HPDE6-E6E7 (cell line): ENCODE results near the gene LTBP3.

ENCODE experiments used
- DNase-seq: peaks from one replicate; pipeline ENCODE4 v3.0.0; 2011; ENCODE audit warnings: missing footprints; ENCODE audit errors: extremely low spot score

Gene LTBP3

DNA sequence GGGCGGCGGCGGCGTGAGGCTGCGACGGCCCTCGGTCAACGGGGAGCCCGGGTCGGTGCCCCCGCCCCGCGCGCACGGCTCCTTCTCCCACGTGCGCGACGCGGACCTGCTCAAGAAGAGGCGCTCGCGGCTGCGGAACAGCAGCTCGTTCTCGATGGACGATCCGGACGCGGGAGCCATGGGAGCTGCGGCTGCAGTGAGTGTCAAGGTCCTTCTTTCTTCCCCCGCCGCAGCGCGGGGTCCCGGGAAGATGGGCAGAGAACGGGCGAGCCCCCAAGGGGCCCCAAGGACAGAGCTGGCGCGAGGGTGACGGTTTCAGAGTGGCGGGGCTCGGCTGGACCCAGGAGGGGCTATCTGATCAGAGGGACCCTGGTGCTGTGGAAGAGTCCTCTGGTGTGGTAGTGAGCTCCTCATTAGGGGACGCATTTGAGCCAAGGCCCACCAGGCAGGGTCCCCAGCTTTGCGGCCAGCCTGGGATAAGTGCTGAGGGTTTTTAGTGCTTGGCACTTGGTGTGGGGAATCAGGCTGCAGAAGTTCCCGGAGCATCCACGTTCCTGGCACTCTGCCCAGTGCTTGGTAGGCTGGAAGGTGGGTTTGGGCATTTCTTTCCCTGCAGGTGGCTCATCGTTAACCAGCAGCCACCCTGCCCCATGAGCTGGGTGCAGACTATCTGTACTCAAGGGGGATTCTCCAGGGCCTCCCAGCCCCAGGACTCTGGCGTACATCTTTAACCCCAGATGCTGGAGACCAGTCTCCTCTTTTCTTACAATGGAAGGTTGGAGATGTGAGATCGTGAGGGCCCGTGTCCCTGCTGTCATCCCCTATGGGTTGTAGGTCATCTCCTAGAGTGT, 27.5 kb upstream of the LTBP3 start:
- no peak for DNase-seq

DNA sequence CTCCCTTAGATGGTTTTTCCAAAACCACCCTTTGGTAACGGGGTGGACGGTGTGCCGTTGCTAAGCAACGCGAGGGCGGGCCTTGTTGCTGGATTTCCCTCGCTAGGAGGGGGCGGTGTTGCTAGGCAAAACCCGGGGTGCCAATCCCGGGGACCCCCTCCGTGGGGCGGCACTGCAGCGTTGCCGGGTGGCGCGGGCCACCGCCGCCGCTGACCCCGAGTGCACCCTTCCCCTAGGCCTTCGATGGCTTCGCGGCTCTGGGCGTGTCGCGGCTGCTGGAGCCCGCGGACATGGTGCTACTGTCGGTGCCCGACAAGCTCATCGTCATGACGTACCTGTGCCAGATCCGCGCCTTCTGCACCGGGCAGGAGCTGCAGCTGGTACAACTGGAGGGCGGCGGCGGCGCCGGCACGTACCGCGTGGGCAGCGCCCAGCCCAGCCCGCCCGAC, 26.6 kb upstream of the LTBP3 start:
- no peak for DNase-seq

DNA sequence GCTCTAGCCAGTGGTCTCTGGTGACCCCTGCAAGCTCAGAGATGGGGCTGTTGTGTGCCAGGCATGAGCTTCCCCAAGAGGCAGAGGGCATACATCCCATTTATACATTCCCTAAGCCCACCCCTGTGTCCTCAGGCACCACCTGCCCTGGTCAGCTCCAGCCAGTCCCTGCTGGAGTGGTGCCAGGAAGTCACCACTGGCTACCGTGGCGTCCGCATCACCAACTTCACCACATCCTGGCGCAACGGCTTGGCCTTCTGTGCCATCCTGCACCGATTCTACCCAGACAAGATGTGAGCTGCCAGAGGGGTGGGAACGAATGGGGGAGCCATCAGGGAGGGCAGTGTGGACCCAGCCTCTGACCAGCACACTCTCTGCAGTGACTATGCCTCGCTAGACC, 25.9 kb upstream of the LTBP3 start:
- no peak for DNase-seq

DNA sequence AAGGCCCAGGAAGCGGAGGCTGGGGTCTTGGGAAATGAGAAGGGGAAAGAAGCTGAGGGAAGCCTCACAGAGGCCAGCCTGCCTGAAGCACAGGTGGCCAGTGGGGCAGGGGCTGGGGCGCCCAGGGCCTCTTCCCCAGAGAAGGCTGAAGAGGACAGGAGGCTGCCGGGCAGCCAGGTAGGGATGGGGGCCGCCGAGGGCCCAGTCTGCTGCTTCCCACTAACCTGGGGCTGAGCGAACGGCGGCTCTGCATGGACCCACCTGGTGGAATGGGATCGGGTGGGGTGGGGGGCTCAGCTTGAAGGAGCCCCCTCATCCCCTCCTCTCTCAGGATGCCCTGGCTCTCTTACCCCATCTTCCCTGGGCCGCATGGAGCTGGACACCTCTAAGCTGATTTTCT, 25.4 kb upstream of the LTBP3 start:
- no peak for DNase-seq

DNA sequence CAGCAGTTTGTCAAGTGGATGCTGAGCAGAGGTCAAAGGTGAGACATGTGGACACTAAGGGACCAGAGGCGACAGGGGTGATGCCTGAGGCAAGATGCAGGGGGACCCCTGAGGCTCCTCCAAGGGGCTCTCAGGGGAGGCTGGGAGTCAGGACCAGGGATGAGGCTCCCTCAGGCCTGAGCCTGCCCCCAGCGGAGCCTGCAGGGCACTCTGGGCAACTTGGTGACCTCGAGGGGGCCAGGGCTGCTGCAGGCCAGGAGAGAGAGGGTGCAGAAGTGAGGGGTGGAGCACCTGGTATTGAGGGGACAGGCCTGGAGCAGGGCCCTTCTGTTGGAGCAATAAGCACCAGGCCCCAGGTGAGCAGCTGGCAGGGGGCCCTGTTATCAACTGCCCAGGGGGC, 23.8 kb upstream of the LTBP3 start:
- no peak for DNase-seq

DNA sequence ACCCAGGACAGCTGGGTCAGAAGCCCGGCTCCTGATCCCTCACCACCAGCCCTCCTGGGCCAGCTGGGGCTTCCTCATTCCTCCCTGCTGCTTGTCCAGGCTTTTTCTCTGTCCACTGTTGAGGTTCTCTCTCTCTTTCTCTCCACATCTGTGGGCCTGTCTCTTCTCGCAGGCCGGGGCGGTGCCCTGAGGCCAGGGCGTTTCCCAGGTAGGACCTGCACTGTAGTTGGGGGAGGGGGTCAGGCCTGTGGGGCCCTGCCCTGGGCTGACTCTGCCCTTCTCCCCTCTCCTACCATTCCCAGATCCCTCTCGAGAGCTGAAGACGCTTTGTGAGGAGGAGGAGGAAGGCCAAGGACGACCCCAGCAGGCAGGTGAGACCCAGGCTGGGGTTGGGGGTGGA, 22.6 kb upstream of the LTBP3 start:
- no peak for DNase-seq

DNA sequence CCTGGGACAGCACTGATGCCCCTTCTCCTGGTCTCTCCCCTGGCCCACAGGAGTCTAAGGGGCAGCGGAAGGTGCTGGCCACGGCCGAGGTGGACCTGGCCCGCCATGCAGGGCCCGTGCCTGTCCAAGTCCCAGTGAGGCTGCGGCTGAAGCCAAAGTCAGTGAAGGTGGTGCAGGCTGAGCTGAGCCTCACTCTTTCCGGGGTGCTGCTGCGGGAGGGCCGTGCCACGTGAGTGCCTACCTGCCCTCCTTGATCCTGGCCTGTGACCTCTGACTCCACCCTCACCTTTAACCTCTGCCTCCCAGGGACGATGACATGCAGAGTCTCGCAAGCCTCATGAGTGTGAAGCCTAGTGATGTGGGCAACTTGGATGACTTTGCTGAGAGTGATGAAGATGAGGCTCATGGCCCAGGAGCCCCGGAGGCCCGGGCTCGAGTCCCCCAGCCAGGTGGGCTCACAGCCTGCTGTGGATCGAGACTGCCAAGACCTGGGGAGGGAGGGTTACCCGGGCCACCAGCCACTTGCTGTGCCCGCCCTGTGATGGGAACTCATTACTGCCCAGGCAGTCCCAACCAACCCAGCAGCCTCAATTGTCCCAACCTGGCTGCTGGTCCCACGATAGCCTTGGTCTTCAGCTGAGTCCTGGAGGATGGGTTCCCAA, 22.0 kb upstream of the LTBP3 start:
- DNase-seq, result no peak

DNA sequence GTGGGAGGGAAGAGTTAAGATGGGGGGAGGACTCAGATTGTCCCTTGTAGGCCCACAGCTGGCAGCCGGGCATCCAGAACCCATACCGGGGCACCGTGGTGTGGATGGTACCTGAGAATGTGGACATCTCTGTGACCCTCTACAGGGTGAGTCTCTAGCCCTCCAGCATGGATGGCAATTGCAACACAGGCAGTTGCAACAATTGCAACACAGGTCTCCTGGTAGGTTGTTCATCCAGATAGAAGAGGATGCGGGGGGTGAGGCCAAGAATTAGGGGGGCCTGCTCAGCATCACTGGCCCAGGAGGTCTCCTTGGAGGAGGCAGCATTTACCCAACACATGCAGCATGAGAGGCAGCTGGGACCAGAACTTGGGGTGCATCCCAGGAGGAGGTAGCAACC, 21.1 kb upstream of the LTBP3 start:
- DNase-seq, result no peak

DNA sequence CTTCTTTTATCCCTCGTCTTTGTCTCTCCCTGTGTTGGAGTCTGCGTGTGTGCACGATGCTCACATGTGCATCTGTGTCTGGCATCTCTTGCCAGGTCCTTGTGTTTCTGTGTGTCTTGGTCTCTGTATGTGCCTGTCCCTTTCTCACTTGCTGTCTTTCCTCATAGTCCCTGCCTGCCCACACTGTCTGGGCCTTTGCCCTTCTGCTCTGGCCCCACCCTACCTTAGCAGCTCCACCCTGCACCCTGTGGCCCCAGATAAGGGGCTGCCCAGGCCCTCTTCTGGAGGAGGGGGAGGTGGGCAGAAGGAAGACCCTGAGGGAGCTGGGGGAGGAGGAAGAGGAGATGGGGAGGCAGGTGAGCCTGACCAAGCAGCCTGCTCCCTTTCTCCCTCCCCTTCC, 20.5 kb upstream of the LTBP3 start:
- no peak for DNase-seq

DNA sequence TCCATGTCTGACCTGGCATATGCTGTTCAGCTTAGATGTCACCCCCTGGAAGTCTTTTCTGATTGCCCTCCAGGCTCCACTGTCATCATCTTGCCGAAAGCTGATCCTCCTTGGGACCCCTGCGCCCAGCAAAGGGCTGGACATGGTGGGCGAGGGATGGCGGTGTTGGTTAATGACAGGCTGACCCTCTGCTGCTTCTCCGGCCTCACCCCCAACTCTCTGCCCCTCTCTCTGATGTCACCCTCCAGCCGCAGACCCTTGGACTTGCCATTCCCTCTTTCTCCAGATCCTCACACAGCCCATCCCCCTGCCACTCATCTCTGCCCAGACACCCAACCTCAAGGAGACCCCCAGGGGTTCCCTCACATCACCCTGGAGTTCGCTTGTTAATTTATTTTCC, 20.0 kb upstream of the LTBP3 start:
- DNase-seq, result no peak

DNA sequence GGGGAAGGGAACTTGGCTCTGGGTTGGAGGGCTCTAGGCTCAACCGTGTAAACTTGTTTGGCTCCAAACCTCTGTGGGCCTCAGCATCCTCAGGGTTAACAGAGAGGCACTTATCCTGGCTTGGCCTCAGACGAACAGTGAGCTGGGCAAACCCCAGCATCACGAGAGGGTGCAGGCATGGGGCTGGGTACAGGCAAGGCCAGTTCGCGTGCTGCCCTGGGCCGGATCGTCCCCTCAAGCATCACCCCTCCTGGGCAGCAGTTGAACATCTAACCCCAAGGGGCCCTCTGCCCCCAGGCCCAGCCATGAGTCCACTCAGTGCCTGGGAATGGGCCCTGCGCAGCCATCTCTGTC, 19.6 kb upstream of the LTBP3 start:
- DNase-seq, result no peak

DNA sequence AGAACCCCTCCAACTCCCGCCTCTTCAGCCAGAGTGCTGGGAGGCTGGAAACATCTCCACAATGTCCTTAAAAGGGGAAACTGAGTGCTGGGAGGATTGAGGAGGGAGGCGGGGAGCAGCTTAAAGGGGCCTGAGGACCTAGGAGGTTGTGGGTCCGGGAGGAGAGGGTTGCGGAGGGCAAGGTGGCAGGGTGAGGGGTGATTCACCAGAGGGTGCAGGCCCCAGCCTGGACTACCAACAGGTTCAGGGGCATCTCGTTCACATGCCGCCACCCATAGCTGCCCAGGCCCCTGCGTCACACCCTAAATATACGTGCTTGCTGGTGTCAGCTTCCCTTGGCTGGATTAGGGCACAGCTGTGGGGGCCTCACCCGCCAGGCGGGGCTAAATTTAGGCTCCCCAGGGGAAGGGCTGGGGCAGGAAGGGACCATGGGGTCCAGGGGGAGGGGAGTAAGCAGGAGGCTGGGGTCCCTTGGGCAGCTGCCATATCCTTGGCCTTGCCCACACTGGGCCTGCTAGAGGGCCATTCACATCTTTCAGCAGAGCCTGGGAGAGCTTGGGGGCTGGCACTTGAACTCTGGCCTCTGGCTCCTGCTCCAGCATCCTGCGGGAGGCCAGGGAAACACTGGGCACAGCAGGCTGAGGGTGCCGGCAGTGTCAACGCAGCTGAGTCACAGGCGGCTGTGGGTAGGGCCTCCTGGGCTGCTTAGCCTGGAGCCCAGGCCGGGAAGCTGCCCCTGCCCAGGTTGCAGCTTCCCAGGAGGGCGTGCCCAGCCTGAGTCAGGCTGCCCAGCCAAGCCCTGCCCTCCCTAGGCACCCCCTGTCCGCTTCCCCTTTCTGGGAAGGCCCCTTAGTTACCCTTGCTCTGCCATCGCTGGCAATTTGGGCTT, 19.0 kb upstream of the LTBP3 start:
- DNase-seq, result peak; percentile 91

DNA sequence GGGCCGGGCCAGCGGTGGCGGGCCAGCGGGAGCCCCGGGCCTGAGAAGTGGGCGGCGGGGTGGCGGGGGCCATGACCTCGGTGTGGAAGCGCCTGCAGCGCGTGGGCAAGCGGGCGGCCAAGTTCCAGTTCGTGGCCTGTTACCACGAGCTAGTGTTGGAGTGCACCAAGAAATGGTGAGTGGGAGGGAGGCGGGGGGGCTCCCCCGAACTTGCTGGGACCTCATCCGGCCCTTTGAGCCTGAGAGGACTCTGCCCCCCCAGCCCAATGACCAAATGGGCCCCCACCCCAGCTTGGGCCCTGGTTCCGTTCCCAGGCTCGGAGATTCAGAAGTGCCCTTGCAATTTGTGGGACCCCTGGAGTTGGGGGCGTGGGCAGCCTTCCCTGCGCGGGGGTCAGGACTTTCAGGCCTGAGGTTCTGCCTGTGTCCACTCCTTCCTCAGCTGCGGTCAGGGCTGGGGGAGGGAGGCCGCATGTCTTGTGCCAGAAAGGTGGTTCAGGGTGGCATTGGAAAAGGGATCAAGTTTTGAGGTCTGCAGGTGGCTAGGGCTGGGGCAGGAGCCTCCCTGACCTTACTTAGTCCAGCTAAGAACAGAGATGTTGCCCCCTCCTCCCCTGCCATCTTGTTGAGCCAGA, 18.2 kb upstream of the LTBP3 start:
- DNase-seq, result no peak

DNA sequence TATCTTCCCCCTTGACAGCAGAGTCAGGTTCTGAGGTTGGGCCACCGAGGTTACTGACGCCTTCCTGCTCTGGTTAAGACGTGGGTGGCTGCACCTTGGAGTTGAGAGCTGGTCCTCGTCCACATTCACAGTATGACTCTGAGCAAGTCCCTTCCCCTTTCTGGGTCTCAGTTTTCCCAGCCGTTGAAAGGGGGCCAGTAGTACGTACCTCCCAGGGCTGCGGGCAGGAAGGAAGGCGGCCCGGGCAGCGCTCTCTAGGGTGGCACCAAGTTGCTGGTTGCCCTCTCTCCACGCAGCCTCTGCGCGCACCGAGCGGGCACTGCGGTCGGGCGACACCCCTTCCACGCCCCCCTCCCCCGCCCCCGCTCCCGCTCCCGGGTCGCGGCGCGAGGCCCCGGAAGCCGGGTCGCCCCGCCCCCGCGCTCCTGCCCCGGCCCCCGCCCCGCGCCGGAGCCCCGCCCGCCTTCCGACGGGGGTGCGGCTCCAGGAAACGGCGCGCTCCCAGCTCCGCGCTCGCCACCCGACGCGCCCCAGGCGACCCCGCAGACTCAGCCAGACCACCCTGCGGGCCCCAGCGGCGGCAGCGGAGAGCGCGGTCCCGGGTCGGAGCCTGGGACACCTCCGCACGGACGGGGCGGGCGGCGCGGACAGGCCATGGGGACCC, 17.5 kb upstream of the LTBP3 start, which contains the start of gene EHBP1L1:
Gene EHBP1L1, plus strand, starts transcription at position 486 of the 664 bp plus-strand sequence. CDS start 250 bp downstream, outside the sequence.
- DNase-seq, result no peak

DNA sequence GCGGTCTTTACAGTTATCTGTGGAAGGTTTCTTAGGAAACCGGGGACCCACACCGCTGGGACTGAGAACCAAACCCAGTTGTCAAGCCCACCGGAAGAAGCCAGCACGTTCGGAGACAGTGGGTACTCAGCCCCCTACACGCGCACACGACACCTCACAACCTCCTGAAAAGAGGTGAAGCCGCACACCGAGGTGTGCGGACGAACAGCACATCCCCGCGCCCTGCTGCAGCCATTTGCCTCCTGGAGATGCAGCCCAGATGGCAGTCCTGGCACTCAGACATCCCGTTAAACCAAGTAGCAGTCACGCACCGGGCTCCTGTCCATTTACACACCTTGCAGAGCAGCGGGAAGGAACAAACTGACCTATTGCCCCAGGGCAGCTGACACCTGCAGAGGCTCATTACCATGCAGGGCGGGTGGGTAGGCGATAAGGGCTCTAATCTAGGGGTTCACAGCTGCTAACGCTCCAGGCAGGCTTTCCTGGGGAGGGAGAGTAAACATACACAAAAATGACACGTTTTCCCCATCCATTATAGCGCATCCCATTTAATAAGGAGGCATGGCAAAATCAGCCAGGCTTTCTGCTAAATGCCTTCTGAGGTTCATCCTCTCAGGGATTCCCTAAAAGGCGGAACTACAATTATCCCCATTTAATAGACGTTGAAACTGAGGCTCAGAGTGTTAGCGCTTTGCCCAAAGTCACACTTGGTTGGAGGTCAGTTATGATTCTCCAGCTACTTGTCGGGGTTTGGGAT, 16.8 kb upstream of the LTBP3 start:
- DNase-seq, result no peak

DNA sequence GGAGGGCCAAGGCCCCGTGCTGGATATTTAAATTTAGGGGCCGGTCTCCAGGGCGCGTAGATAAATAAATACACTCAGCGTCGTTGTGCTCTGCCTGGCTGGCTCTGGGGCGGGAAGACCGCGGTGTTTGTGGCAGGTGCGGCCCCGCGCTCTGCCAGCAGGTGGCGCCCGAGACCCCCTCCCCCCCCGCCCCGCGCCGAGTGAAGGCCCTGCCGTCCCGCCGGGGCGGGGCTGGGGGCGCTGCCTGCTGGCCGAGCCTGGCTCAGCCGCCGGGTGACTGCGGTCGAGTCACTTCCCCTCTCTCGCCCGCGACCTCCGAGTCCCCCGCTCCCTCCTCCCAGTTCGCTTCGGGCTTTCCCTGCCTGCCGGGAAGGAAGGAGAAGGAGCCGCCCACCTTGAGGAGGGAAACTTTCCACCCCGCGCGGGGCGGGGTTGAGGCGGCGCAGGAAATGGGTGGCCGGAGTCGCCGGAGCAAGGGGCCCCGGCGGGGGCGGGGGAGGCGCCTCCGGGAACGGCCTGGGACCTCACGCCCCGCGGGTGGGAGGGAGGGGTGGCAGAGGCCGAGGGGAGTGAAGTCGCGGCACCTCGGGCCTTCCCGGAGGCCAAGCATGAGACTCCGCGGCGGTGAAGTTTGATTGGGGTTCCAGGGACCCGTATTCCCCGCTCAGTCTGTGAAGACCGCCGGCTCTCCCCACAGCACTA, 16.1 kb upstream of the LTBP3 start:
- DNase-seq, result no peak

DNA sequence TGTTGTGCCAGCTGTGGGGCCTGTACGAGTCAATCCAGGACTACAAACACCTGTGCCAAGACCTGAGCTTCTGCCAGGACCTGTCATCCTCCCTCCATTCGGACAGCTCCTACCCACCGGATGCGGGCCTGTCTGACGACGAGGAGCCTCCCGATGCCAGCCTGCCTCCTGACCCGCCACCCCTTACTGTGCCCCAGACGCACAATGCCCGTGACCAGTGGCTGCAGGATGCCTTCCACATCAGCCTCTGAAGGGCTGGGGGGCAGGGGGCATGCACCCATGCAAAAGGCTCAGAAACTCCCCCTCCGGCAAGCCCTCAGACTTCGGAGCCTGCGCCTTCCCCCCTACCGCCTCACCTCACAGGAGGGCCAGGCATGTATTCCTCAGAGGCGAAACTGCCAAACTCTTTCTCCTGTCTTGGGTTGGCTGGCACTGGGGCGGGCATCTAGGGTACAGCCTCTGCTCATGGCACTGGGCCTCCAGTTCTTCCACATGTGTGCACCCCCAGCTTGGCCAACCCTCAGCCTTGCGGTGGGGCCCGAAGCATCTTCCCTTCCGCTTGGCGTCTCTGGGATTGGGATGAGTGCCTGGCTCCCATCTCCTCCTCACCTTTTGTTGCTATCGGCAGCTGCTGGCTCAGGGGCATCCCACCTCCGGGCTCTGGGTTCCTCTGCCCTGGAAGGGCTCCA, 15.4 kb upstream of the LTBP3 start:
- DNase-seq, result no peak

DNA sequence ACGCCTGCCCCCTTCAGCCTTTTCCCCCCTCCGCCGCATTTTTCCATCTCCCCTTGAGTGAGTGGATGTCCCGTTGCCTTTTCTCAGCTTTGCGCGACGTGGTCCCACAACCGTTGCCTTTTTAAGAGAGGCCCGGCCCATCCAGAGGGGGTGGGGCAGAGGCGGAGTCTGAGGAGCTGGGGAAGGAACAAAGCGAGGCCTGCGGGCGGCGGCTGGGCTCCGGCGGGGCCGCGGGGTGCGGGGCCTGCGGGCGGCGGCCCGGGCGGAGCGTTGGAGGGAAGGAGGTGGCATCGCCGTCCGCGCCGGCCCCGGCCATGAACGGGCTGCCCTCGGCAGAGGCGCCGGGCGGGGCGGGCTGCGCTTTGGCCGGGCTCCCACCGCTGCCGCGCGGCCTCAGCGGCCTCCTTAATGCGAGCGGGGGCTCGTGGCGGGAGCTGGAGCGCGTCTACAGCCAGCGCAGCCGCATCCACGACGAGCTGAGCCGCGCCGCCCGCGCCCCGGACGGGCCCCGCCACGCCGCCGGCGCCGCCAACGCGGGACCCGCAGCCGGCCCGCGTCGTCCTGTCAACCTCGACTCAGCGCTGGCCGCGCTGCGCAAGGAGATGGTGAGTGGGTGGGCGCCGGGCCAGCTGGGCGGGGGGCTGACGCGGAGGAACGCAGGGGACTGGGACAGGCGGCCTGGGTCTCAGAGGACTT, 14.3 kb upstream of the LTBP3 start, which contains the start of gene FAM89B:
Gene FAM89B, plus strand, starts transcription at position 183 of the 696 bp plus-strand sequence. Its CDS starts 132 bp downstream, at position 315.
- no peak for DNase-seq

DNA sequence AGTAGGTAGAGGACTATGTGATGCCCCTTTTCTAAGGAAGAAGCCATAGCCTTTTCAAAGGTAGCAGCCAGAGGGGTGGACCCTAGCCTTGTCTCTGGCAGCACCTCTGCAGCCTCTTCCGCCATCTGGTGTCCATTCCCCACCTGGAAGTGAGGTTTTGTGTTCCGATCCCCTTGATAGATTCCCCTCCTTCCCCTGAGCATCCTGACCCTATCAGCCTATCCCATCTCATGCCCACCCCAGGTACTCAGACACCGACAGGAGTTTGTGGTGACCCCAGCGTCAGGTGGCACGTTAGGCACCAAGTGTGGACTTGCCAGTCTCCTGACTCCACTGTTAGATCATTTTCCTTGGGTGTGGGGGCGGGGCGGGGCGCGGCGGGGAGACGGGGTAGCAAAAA, 13.8 kb upstream of the LTBP3 start:
- DNase-seq, result no peak
